ENCODE results near the gene ITPKB. TPM values are rescaled to one million over a fixed set of nuclear protein-coding genes. Genes with fewer than 3 reads are reported as not detected.
"Not testable (repeated sequence)": the region's sequence is repeated elsewhere in the genome, so short reads cannot be mapped to it uniquely, and the experiment has no call there.

Gene ITPKB
- total RNA-seq, 1 experiment from 2014 or later, result 17.7 TPM

GRCh38 chr1:226776975-226777374, 37.9 kb upstream of the ITPKB start:
- ChIA-PET POLR2A (ENCODE audit: unreplicated experiment) (no interaction called here), CTCF (no interaction called here)
- ATAC-seq, result no peak
- Histone ChIP-seq H3K36me3 (ENCODE audit: low read depth, low read length) (no peaks in the 10 kb centered on the region), H2AFZ (ENCODE audit: low read length) (no peak overlapping the region), H3F3A (ENCODE audit: low read length, unreplicated experiment) (no peaks in the 10 kb centered on the region), H3K4me1 (ENCODE audit: insufficient read depth, low read length) (peaks cover 17% of the 10 kb centered on the region), H4K20me1 (ENCODE audit: low read length) (no peaks in the 10 kb centered on the region), H3K9ac (ENCODE audit: low read length) (no peak overlapping the region), H3K4me2 (ENCODE audit: low read length) (no peak overlapping the region), H3K27me3 (ENCODE audit: low read length) (no peaks in the 10 kb centered on the region), H3K4me3 (ENCODE audit: low read length) (no peak overlapping the region), H3K9me3 (ENCODE audit: low read length) (no peaks in the 10 kb centered on the region), H3K27ac (ENCODE audit: low read length) (no peak overlapping the region), H3K79me2 (ENCODE audit: low read length) (no peaks in the 10 kb centered on the region), H3K9me2 (replicated peaks; ENCODE audit: low read length) (no peaks in the 10 kb centered on the region)
- BruUV-seq (replicated peaks), result no TSS peak
- TF ChIP-seq, protein P1, sequence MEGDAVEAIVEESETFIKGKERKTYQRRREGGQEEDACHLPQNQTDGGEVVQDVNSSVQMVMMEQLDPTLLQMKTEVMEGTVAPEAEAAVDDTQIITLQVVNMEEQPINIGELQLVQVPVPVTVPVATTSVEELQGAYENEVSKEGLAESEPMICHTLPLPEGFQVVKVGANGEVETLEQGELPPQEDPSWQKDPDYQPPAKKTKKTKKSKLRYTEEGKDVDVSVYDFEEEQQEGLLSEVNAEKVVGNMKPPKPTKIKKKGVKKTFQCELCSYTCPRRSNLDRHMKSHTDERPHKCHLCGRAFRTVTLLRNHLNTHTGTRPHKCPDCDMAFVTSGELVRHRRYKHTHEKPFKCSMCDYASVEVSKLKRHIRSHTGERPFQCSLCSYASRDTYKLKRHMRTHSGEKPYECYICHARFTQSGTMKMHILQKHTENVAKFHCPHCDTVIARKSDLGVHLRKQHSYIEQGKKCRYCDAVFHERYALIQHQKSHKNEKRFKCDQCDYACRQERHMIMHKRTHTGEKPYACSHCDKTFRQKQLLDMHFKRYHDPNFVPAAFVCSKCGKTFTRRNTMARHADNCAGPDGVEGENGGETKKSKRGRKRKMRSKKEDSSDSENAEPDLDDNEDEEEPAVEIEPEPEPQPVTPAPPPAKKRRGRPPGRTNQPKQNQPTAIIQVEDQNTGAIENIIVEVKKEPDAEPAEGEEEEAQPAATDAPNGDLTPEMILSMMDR (conservative IDR thresholded peaks at IDR 0.05; ENCODE audit: low read depth, low read length), result no peak
- no peak for TF ChIP-seq EZH2 (IDR thresholded peaks at IDR 0.05; ENCODE audit: low read length, unreplicated experiment)
- TF ChIP-seq EZH2phosphoT487 (IDR thresholded peaks at IDR 0.05; ENCODE audit: borderline replicate concordance, low read length), result no peak
- no peak for DNase-seq
- intact Hi-C loops (cut with micrococcal nuclease), result no loop called here

GRCh38 chr1:226776066-226776465, 37.0 kb upstream of the ITPKB start:
- CTCF ChIA-PET, result no interaction called here

GRCh38 chr1:226772446-226773139, 33.5 kb upstream of the ITPKB start:
- intact Hi-C loops (cut with micrococcal nuclease), result no loop called here
- TF ChIP-seq EZH2 (IDR thresholded peaks at IDR 0.05; ENCODE audit: low read length, unreplicated experiment) (no peak), EZH2phosphoT487 (IDR thresholded peaks at IDR 0.05; ENCODE audit: borderline replicate concordance, low read length) (no peak)
- TF ChIP-seq, protein P1 (conservative IDR thresholded peaks at IDR 0.05; ENCODE audit: low read depth, low read length), result no peak
- Histone ChIP-seq H2AFZ (ENCODE audit: low read length) (no peak overlapping the region), H3K9ac (ENCODE audit: low read length) (no peak overlapping the region), H3K4me2 (ENCODE audit: low read length) (no peak overlapping the region), H3K4me3 (ENCODE audit: low read length) (no peak overlapping the region), H3K79me2 (ENCODE audit: low read length) (no peaks in the 10 kb centered on the region), H4K20me1 (ENCODE audit: low read length) (no peaks in the 10 kb centered on the region), H3K9me3 (ENCODE audit: low read length) (no peaks in the 10 kb centered on the region), H3K9me2 (replicated peaks; ENCODE audit: low read length) (no peaks in the 10 kb centered on the region), H3F3A (ENCODE audit: low read length, unreplicated experiment) (no peaks in the 10 kb centered on the region), H3K4me1 (ENCODE audit: insufficient read depth, low read length) (no peaks in the 10 kb centered on the region), H3K27ac (ENCODE audit: low read length) (no peak overlapping the region), H3K27me3 (ENCODE audit: low read length) (no peaks in the 10 kb centered on the region), H3K36me3 (ENCODE audit: low read depth, low read length) (no peaks in the 10 kb centered on the region)
- POLR2A ChIA-PET (ENCODE audit: unreplicated experiment), result no interaction called here
- no TSS peak for BruUV-seq (replicated peaks)
- CTCF ChIA-PET, result no interaction called here
- DNase-seq, result no peak
- ATAC-seq, result no peak

More at GRCh38 chr1:226776066-226776465, 37.0 kb upstream of the ITPKB start:
- H3K9me2 ChIP-seq (replicated peaks; ENCODE audit: low read length), result no peaks in the 10 kb centered on the region
- no peaks in the 10 kb centered on the region for H3F3A ChIP-seq (ENCODE audit: low read length, unreplicated experiment)
- no peaks in the 10 kb centered on the region for H3K9me3 ChIP-seq (ENCODE audit: low read length)
- no peaks in the 10 kb centered on the region for H3K36me3 ChIP-seq (ENCODE audit: low read depth, low read length)
- H3K9ac ChIP-seq (ENCODE audit: low read length), result no peak overlapping the region
- TF ChIP-seq EZH2 (IDR thresholded peaks at IDR 0.05; ENCODE audit: low read length, unreplicated experiment) (no peak), EZH2phosphoT487 (IDR thresholded peaks at IDR 0.05; ENCODE audit: borderline replicate concordance, low read length) (no peak)
- TF ChIP-seq, protein P1 (conservative IDR thresholded peaks at IDR 0.05; ENCODE audit: low read depth, low read length), result no peak
- no TSS peak for BruUV-seq (replicated peaks)
- no peak overlapping the region for H3K27ac ChIP-seq (ENCODE audit: low read length)
- H3K27me3 ChIP-seq (ENCODE audit: low read length), result no peaks in the 10 kb centered on the region
- intact Hi-C loops (cut with micrococcal nuclease), result no loop called here
- H4K20me1 ChIP-seq (ENCODE audit: low read length), result no peaks in the 10 kb centered on the region
- DNase-seq (no peak), ATAC-seq (no peak)
- no peaks in the 10 kb centered on the region for H3K79me2 ChIP-seq (ENCODE audit: low read length)
- peaks cover 17% of the 10 kb centered on the region for H3K4me1 ChIP-seq (ENCODE audit: insufficient read depth, low read length)
- POLR2A ChIA-PET (ENCODE audit: unreplicated experiment), result no interaction called here
- no peak overlapping the region for H3K4me2 ChIP-seq (ENCODE audit: low read length)
- H3K4me3 ChIP-seq (ENCODE audit: low read length), result no peak overlapping the region
- H2AFZ ChIP-seq (ENCODE audit: low read length), result no peak overlapping the region

GRCh38 chr1:226767170-226767569, 28.1 kb upstream of the ITPKB start:
- H3K79me2 ChIP-seq (ENCODE audit: low read length); H4K20me1 ChIP-seq (ENCODE audit: low read length); H3K9ac ChIP-seq (ENCODE audit: low read length); H2AFZ ChIP-seq (ENCODE audit: low read length); CTCF ChIA-PET; BruUV-seq (replicated peaks); H3K4me3 ChIP-seq (ENCODE audit: low read length); ATAC-seq; H3K9me3 ChIP-seq (ENCODE audit: low read length); H3K27ac ChIP-seq (ENCODE audit: low read length); DNase-seq; H3K27me3 ChIP-seq (ENCODE audit: low read length); POLR2A ChIA-PET (ENCODE audit: unreplicated experiment); H3K9me2 ChIP-seq (replicated peaks; ENCODE audit: low read length); H3K36me3 ChIP-seq (ENCODE audit: low read depth, low read length); H3F3A ChIP-seq (ENCODE audit: low read length, unreplicated experiment); H3K4me2 ChIP-seq (ENCODE audit: low read length); intact Hi-C loops (cut with micrococcal nuclease): not testable (repeated sequence)
- H3K4me1 ChIP-seq (ENCODE audit: insufficient read depth, low read length), result peaks cover 28% of the 10 kb centered on the region

Data from PC-3 (cell line).